Activated effector memory CD4-positive, alpha-beta T cell treated with Interleukin-2 at 50 U/mL for 16 hours (primary cell): Measurements from ENCODE around the gene KSR2.
"Not testable (repeated sequence)": the region's sequence is repeated elsewhere in the genome, so short reads cannot be mapped to it uniquely, and the experiment has no call there.

Experiments
- DNase-seq: peaks from one replicate; pipeline ENCODE4 v3.0.0-alpha.2; 2020

Gene KSR2

GRCh38 chr12:117967043-117967442 is 1.7 kb downstream of the KSR2 start:
- DNase-seq: no peak

DNA sequence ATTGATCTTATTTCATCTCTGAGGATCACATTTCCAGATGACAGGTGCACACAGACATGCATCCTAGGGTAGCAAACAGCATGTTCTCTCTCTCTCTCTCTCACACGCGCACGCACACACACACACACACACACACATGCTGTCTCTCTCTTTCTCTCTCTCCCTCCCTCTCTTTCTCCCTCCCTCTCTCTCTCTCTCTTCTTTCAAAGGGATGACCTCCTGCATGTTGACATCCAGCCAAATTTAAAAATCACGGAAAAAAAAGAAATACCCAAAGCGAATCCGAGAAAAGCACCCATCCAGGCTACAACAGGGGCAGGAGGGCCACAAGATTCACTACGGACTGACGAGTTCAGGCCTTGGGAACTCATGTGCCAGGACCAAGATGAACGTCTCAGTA is 2.3 kb downstream of the KSR2 start:
- no peak for DNase-seq

GRCh38 chr12:117963836-117964235 is 5.0 kb downstream of the KSR2 start:
- no peak for DNase-seq

DNA sequence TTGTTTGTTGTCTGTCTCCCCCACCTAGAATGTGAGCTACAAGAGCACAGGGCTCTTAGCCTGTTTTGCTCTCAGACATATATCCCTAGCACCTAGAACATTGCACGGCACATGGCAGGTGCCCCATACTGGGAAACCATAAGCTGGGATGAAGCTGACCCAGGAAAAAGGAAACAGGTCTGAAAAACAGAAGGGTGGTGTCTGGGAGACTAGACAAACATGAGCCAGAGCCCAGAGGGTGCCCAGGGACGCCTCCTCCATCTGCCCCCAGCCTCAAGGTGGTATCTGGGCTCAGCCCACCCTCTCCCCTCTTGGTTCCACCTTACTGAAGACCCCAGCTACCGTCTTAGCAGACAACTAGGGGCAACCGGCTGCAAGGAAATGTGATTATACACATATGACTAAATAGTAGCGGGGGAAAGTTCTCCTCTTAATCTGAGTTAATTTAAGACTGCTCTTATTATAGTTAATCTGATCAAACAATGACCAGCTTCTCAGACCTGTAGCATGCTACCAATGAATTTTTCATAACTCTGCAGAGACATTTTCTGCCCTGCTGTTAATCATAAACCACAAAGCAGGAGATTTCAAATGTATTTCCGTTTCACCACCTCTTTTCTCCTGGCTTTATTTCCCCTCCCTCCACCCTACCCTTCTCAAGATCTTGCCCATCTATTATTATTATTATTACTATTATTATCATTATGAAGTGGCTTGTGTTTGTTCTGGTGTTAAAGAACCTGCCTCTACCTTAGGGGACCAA is 31.9 kb downstream of the KSR2 start:
- no peak for DNase-seq

GRCh38 chr12:117933545-117933944 is 35.2 kb downstream of the KSR2 start:
- DNase-seq: no peak

GRCh38 chr12:117926391-117926899 is 42.3 kb downstream of the KSR2 start:
- no peak for DNase-seq

GRCh38 chr12:117921929-117922777 is 46.6 kb downstream of the KSR2 start:
- no peak for DNase-seq

DNA sequence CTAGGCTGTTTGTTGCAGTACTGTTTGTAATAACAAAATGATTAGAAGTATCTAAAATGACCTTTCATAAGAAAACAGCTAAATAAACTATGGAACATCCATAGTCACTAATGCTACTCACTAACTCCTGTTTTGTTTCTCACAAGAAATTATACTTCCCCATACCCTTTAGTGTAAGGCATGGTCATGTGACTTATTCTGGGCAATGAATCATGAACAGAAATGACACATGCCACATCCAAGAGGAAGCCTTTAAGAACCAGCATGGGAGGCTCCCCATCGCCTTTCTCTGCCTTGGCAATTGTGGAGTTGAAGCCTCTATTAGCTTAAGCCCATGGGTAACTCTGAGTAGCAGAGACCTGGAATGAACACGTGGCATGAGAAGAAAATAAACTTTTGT is 49.3 kb downstream of the KSR2 start:
- DNase-seq: no peak

DNA sequence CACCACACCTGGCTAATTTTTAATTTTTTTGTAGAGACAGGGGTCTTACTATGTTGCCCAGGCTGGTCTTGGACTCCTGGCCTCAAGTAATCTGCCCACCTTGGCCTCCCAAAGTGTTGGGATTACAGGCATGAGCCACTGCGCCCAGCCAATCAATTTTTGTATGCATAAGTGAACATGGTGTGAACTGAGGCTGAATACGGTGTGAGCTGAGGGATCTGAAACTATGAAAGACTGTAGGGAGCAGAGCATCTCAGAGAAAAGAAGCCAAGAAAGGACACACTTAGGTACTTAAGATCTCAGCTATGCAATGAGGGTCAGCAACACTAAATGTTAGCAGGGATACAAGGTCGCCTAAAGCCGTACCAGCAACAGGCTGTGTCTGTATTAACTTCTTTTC is 54.1 kb downstream of the KSR2 start:
- no peak for DNase-seq

- no peak for DNase-seq
Observed at GRCh38 chr12:117912756-117913155, 56.0 kb downstream of the KSR2 start.

DNA sequence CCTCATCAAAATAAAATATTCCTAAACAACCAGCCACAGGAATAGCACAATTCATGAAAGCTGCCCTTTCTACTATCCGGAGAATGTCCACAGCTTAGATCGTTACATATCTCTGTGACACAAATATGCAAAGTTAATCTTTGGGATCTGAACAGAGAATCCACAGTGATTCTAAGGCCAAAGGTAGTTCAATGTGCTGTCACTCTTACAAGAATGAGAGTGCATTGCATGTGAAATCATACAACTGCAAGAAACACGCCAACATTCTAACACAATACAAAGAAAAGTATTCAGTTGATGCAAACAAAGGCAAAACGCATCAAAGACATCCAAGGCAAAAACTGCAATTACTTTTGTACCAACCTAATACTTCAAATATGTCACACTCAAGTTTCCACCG is 60.4 kb downstream of the KSR2 start:
- no peak for DNase-seq

- no peak for DNase-seq
Observed at GRCh38 chr12:117907108-117907689, 61.6 kb downstream of the KSR2 start.

DNA sequence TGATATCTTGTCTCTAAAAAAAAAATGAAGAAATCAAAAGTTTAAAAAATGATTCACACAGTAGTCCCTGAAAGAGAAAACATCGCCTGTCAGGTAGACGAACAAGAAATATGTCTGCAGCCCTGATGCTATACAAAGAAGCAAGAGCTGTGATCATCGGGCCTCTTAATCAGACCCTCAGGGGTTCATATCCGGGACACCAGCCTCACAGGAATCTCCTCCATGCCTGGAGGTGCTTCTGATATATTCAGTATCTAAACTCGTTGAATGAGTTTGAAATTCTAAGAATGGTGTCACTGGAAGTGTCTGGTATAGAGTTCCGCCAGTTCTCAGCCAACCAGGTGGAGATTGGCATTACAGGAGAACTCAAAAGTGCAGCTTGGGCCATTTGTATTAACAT is 64.7 kb downstream of the KSR2 start:
- DNase-seq: no peak

DNA sequence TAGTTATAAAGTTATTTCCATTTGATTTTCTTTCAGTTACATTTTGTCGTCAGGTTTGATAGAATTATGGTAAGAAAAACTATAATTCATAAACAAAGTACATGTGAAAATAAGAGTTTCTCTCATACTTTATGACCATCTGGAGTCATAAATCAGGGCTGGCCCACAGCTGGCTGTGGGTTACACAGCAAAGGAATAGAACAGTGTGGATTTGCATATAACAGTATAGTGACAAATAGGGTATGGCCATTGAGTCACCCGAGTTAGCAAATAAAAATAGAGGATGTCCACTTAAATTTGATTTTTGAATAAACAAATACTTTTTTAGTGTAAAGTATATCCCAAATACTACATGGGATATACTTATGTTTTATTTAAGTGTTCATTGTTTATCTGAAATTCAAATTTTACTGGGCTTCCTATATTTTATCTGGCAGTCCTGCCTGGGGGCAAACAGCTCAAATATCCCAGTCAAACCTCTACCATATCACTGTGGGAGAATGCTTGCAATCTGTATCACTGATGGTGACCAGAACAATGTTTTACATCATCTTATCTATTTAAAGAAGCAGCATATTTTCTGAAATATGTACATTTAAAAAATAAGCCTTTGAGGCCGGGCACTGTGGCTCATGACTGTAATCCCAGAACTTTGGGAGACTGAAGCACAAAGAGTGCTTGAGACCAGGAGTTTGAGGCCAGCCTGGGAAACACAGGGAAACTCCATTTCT is 65.5 kb downstream of the KSR2 start:
- no peak for DNase-seq

GRCh38 chr12:117901631-117902030 is 67.2 kb downstream of the KSR2 start:
- DNase-seq: no peak

GRCh38 chr12:117900561-117900960 is 68.2 kb downstream of the KSR2 start:
- no peak for DNase-seq

GRCh38 chr12:117897372-117898161 is 71.2 kb downstream of the KSR2 start:
- DNase-seq: no peak

- no peak for DNase-seq
Observed at GRCh38 chr12:117896009-117896408, 72.8 kb downstream of the KSR2 start.

DNA sequence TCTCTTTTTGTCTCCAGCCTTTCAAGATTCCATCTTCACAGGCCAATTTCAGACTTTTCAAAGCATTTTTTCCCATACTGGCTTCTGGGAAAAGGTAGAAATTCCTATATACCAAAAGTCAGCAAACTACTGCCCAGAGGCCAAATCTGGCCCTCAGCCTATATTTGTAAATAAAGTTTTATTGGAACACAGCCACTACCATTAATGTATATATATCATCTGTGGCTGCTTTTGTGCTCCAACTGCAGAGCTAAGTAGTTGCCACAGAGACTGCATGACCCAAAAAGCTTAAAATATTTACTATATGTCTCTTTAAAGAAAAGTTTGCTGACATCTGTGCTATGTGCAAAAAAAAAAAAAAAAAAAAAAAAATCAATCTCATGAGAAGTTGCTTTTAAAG is 76.3 kb downstream of the KSR2 start:
- no peak for DNase-seq

DNA sequence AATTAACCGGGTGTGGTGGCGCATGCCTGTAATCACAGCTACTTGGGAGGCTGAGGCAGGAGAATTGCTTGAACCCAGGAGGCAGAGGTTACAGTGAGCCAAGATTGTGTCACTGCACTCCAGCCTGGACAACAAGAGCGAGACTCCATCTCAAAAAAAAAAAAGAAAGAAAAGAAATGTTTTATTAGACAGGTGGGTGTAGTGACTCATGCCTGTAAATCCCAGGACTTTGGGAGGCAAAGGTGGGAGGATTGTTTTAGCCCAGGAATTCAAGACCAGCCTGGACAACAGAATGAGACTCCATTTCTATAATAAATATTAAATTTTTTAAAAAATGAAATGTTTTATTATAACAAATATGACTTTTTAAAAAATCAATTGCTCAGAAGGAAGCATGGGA is 77.5 kb downstream of the KSR2 start:
- DNase-seq: not testable (repeated sequence)

GRCh38 chr12:117890644-117891043 is 78.1 kb downstream of the KSR2 start:
- no peak for DNase-seq

DNA sequence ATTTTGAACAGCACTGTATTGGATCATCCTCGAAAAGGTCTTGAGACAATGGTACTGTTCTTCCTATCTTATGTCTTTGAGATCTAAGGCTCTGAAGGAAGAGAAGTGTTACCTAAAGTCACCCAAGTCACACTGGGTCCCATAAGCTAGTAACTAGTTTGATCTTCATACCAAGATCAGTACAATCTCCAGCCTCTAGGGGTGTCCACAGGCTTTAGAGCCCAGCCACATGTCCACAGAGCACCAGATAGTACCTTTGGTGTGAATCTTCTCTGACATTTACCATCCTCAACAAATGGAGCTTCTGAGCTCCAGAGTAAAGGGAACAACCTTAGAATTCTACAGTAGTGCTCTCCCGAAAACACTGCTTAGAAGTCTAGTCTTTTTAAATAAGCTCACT is 78.7 kb downstream of the KSR2 start:
- DNase-seq: no peak
